ENCODE data around the gene FOXN3. TPM values are rescaled to one million over a fixed set of nuclear protein-coding genes. Genes with fewer than 3 reads are reported as not detected.

Gene FOXN3
- polyA plus RNA-seq, 1 donor (not counting 4 experiments of a cell fraction or from before 2014, with no cell fraction given) = 10.2 TPM

DNA sequence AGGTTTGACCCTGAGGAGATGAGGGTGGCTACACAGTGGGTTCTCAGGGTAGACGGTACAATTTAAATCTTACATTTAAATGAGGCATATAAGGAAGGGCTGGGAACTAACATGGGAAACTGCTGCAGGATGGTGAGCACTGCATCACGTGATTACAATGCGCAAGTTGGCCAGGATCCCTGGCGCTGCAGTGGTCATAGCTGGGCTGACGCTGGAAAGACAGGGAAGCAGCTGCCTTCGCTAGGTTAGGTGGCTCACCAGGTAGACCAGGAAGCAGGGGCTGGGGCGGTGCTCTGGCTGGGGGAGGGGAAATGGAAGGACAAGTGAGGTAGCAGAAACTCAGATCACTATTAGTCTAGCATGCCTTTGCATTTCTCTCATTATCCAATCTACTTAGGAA, 149.9 kb downstream of the FOXN3 start:
- no peak overlapping the region for H3K4me2 ChIP-seq (ENCODE audit: control insufficient read depth, extremely low read depth, insufficient read depth, low read depth, low read length)
- H3K4me3 ChIP-seq (ENCODE audit: control insufficient read depth in 2 of 3, extremely low read depth in 1 of 3, insufficient read depth in 2 of 3, low read depth in 1 of 3, low read length in 3 of 3) = no peak overlapping the region
- no peaks in the 10 kb centered on the region for H4K20me1 ChIP-seq (ENCODE audit: control insufficient read depth, extremely low read depth, insufficient read depth, low read length)

DNA sequence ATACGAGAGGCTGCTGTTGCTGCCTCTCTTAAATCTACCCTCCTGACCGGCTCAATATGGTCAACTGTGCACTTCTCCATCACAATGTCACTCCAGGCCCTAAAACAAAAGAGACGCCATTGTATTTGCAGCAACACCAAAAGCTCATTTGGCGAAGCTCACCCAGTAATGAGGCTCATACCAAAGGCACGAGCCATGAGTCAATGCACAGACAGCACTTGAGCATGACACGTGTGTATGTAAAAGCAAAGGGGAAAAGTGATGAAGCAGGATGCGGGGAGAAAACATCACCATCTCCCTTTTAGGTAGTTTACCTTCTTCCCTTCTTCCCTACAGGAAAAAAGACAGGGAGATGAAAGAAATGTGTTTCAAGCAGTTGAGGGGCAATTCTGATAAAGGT, 150.3 kb downstream of the FOXN3 start:
- Histone ChIP-seq H2AFZ (ENCODE audit: control insufficient read depth, low read length) (no peak overlapping the region), H3K27ac (ENCODE audit: control insufficient read depth, insufficient read depth, low read length) (no peak overlapping the region), H3K4me3 (ENCODE audit: control insufficient read depth in 2 of 3, extremely low read depth in 1 of 3, insufficient read depth in 2 of 3, low read depth in 1 of 3, low read length in 3 of 3) (no peak overlapping the region), H3K4me1 (ENCODE audit: control insufficient read depth, extremely low read depth, insufficient read depth, low read length) (peaks cover 2% of the 10 kb centered on the region), H4K20me1 (ENCODE audit: control insufficient read depth, extremely low read depth, insufficient read depth, low read length) (no peaks in the 10 kb centered on the region), H3K27me3 (ENCODE audit: control insufficient read depth, extremely low read depth, insufficient read depth, low read length) (no peaks in the 10 kb centered on the region), H3K9ac (ENCODE audit: control insufficient read depth, extremely low read depth, insufficient read depth, low read length) (no peak overlapping the region), H3K9me3 (ENCODE audit: control insufficient read depth, low read depth, low read length) (no peaks in the 10 kb centered on the region), H3K79me2 (ENCODE audit: control insufficient read depth, insufficient read depth, low read length) (no peaks in the 10 kb centered on the region), H3K9me1 (ENCODE audit: control insufficient read depth, extremely low read depth, insufficient read depth, low read length) (no peaks in the 10 kb centered on the region), H3K4me2 (ENCODE audit: control insufficient read depth, extremely low read depth, insufficient read depth, low read depth, low read length) (no peak overlapping the region), H3K36me3 (ENCODE audit: control insufficient read depth in 2 of 2, extremely low read depth in 1 of 2, insufficient read depth in 2 of 2, low read length in 2 of 2) (no peaks in the 10 kb centered on the region)
- DNase-seq (ENCODE audit: low read depth, low spot score) (no peak), FAIRE-seq (no peak)
- TF ChIP-seq EZH2 (IDR thresholded peaks at IDR 0.05; ENCODE audit: low read length) = no peak
- TF ChIP-seq, protein P1, sequence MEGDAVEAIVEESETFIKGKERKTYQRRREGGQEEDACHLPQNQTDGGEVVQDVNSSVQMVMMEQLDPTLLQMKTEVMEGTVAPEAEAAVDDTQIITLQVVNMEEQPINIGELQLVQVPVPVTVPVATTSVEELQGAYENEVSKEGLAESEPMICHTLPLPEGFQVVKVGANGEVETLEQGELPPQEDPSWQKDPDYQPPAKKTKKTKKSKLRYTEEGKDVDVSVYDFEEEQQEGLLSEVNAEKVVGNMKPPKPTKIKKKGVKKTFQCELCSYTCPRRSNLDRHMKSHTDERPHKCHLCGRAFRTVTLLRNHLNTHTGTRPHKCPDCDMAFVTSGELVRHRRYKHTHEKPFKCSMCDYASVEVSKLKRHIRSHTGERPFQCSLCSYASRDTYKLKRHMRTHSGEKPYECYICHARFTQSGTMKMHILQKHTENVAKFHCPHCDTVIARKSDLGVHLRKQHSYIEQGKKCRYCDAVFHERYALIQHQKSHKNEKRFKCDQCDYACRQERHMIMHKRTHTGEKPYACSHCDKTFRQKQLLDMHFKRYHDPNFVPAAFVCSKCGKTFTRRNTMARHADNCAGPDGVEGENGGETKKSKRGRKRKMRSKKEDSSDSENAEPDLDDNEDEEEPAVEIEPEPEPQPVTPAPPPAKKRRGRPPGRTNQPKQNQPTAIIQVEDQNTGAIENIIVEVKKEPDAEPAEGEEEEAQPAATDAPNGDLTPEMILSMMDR (optimal IDR thresholded peaks at IDR 0.05 in 1 of 3, IDR thresholded peaks at IDR 0.05 in 1 of 3, conservative IDR thresholded peaks at IDR 0.05 in 1 of 3; ENCODE audit: extremely low read depth in 1 of 3, insufficient read depth in 2 of 3, low read length in 3 of 3) = no peak
- dilution Hi-C loops (cut with MboI; ENCODE audit: extremely low pct_ligation_motif_present, low sequenced_read_pairs) = no loop called here

More for the DNA sequence above, 149.9 kb downstream of the FOXN3 start:
- no peaks in the 10 kb centered on the region for H3K9me1 ChIP-seq (ENCODE audit: control insufficient read depth, extremely low read depth, insufficient read depth, low read length)
- H3K9ac ChIP-seq (ENCODE audit: control insufficient read depth, extremely low read depth, insufficient read depth, low read length) = no peak overlapping the region
- no peak overlapping the region for H2AFZ ChIP-seq (ENCODE audit: control insufficient read depth, low read length)
- no peak overlapping the region for H3K27ac ChIP-seq (ENCODE audit: control insufficient read depth, insufficient read depth, low read length)
- dilution Hi-C loops (cut with MboI; ENCODE audit: extremely low pct_ligation_motif_present, low sequenced_read_pairs) = no loop called here
- H3K4me1 ChIP-seq (ENCODE audit: control insufficient read depth, extremely low read depth, insufficient read depth, low read length) = peaks cover 2% of the 10 kb centered on the region
- no peaks in the 10 kb centered on the region for H3K27me3 ChIP-seq (ENCODE audit: control insufficient read depth, extremely low read depth, insufficient read depth, low read length)
- FAIRE-seq = no peak
- no peaks in the 10 kb centered on the region for H3K79me2 ChIP-seq (ENCODE audit: control insufficient read depth, insufficient read depth, low read length)
- no peaks in the 10 kb centered on the region for H3K9me3 ChIP-seq (ENCODE audit: control insufficient read depth, low read depth, low read length)
- DNase-seq (ENCODE audit: low read depth, low spot score) = no peak
- no peak for TF ChIP-seq EZH2 (IDR thresholded peaks at IDR 0.05; ENCODE audit: low read length)
- TF ChIP-seq, protein P1 (optimal IDR thresholded peaks at IDR 0.05 in 1 of 3, IDR thresholded peaks at IDR 0.05 in 1 of 3, conservative IDR thresholded peaks at IDR 0.05 in 1 of 3; ENCODE audit: extremely low read depth in 1 of 3, insufficient read depth in 2 of 3, low read length in 3 of 3) = no peak
- no peaks in the 10 kb centered on the region for H3K36me3 ChIP-seq (ENCODE audit: control insufficient read depth in 2 of 2, extremely low read depth in 1 of 2, insufficient read depth in 2 of 2, low read length in 2 of 2)
